ENCODE results near the gene WDCP.
"Not testable (repeated sequence)": the region's sequence is repeated elsewhere in the genome, so short reads cannot be mapped to it uniquely, and the experiment has no call there.

The WDCP gene

DNA sequence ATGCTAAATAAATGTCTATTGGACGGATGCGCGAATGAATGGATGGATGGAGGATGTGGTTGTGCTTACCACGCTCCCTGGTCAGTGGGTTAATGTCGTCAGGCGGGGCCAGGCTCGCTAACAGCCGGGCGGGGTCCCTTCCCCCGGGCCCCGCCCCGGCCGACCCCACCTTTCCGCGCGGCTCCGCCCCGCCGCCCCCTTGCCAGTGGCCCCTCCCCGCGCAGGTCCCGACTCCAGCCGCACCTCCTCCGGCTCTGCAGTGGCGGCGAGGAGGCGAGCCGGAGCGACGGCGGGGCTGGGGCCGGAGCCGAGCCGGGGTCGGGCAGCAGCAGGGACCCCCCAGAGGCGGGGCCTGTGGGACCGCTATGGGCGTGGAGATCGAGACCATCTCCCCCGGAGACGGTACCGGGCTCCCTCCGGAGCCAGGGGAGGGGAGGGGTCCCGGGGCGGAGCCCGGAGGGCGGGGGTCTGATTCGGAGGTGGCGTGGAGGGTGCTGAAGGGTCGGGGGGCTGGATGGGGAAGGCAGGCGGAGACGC, 2.4 kb upstream of the WDCP start, which contains the start of gene FKBP1B:
Gene FKBP1B, plus strand, starts transcription at position 257 of the 537 bp plus-strand sequence. Its CDS starts 109 bp downstream, at position 366.
- TF ChIP-seq, protein P1, sequence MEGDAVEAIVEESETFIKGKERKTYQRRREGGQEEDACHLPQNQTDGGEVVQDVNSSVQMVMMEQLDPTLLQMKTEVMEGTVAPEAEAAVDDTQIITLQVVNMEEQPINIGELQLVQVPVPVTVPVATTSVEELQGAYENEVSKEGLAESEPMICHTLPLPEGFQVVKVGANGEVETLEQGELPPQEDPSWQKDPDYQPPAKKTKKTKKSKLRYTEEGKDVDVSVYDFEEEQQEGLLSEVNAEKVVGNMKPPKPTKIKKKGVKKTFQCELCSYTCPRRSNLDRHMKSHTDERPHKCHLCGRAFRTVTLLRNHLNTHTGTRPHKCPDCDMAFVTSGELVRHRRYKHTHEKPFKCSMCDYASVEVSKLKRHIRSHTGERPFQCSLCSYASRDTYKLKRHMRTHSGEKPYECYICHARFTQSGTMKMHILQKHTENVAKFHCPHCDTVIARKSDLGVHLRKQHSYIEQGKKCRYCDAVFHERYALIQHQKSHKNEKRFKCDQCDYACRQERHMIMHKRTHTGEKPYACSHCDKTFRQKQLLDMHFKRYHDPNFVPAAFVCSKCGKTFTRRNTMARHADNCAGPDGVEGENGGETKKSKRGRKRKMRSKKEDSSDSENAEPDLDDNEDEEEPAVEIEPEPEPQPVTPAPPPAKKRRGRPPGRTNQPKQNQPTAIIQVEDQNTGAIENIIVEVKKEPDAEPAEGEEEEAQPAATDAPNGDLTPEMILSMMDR (IDR thresholded peaks at IDR 0.05; ENCODE audit: low read depth, low read length) = no peak

DNA sequence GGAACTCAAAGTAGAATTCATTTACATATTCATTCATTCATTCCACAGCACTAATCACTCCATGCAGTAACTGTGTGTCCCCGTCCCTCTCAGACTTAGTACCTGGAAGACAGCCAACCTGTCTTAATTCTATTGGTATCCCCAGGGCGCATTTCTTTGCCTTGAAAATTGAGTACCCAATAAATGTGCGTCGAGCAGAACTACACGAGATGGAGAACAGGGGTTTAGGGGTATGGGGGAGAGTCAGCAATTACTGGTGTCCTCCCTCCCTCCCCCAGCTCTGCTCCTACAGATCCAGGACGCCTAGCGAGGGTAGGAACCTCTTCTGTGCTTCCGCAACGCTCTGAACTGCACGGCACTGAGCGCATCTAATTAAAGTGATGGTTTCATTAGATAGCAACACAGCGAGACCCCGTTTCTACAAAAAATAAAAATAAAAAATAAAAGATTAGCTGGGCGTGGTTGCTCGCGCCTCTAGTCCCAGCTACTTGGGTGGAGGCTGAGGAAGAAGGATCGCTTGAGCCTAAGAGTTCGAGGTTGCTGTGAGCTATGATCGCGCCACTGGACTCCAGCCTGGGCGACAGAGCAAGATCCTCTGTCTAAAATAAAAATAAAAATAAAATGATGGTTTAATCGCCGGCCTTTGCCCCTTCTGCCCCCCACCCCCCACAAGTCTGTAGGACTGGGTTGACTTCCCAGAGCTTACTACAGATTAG, 1.7 kb upstream of the WDCP start:
- TF ChIP-seq, protein P1 (IDR thresholded peaks at IDR 0.05; ENCODE audit: low read depth, low read length) = no peak
- peak overlapping the region; percentile 68 for H3K4me3 ChIP-seq (ENCODE audit: low read depth, low read length)

More for the DNA sequence above, 2.4 kb upstream of the WDCP start, which contains the start of gene FKBP1B:
- H3K4me3 ChIP-seq (ENCODE audit: low read depth, low read length) = peak within 1 kb of the TSS; percentile 68

DNA sequence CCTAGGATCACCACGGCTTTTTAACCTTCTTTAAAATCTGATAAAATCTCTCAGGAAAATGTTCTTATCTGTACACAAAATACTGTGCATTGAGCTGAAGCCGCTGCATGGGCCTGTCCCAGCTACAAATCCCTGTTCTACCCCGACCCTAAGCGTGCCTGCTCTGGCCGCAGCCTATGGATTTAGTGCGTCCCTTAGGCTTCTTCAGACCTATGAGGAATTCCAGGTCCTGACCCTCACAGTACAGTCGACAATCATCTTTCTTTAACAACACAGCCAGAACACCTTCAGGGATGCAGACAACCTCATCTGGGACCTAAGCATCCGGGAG, 477 bp upstream of the WDCP start:
- no peak overlapping the region for H3K4me3 ChIP-seq (ENCODE audit: low read depth, low read length)
- TF ChIP-seq, protein P1 (IDR thresholded peaks at IDR 0.05; ENCODE audit: low read depth, low read length) = no peak

DNA sequence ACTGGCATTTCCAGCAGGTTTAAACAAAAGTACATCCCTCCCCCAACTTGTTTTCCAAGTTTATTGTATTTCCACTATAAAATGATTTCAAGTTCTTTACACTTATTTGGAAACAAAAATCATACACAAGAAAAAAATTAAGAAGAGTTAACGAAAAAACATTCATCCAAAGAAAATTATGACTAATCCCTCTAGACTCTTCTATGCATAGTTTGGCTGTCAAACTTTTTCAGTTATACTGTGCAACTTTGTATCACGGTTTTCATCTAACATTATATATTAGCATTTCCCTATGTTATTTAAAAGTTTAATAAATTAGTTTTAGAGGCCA, 627 bp downstream of the WDCP start:
- peak overlapping the region; percentile 84 for H3K4me3 ChIP-seq (ENCODE audit: low read depth, low read length)
- TF ChIP-seq, protein P1 (IDR thresholded peaks at IDR 0.05; ENCODE audit: low read depth, low read length) = no peak

DNA sequence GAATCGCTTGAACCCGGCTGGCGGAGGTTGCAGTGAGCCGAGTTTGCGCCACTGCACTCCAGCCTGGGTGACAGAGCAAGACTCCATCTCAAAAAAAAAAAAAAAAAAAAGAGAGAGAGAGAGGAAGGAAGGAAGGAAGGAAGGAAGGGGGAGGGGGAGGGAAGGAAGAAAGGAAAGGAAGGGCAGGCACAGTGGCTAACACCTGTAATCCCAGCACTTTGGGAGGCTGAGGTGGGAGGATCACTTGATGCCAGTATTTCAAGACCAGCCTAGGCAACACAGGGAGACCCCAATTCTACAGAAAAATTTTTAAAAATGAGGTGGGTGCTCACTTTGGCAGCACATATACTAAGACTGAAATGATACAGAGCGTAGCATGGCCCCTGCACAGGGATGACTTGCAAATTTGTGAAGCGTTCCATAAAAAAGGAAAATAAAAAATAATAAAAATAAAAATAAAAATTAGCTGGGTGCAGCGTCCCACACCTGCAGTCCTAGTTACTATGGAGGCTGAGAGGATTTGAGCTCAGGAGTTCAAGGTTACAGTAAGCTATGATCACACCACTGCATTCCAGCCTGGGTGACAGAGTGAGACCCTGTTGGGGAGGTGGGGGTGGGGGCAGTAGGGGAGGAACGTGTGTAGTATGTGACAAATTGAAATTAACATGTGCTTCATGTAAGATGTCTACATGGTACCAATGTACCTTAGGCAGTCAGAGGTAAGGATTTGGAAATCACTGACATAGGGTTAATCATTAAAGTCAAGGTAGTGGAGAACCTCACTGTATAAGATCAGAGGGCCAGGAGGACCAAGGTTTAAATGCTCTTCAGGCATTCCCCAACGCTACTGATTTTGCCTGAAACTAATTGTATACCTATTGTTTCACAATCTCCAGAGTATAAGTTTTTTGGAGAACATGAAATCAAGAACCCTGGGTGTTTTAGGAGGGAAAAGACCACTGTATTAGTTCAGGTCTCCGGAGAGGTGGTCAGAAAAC, 1.4 kb downstream of the WDCP start:
- H3K4me3 ChIP-seq (ENCODE audit: low read depth, low read length) = peak overlapping the region; percentile 84
- TF ChIP-seq, protein P1 (IDR thresholded peaks at IDR 0.05; ENCODE audit: low read depth, low read length) = no peak

DNA sequence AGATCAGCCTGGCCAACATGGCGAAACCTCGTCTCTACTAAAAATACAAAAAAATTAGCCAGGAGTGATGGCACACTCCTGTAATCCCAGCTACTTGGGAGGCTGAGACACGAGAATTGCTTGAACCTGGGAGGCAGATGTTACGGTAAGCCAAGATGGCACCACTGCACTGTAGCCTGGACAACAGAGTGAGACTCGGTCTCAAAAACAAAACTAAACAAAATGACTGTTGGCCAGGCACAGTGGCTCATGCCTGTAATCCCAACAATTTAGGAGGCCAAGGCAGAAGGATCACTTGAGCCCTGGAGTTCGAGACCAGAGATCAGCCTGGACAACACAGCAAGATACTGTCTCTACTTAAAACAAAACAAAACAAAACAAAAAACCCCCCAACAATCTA, 4.1 kb downstream of the WDCP start:
- H3K4me3 ChIP-seq (ENCODE audit: low read depth, low read length) = not testable (repeated sequence)

DNA sequence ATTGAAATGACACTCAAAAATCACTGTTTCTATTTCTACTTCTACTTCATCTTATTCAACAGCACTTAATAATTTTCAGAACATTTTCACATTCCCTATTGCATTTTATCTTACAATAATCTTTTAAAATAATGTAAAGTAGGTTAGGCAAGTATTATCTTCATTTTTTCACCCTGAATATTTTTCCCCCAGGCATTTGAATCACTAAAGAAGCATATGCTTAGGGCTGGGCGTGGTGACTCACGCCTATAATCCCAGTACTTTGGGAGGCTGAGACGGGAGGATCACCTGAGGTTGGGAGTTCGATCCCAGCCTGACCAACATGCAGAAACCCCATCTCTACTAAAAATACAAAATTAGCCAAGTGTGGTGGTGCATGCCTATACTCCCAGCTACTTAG, 6.7 kb downstream of the WDCP start:
- TF ChIP-seq, protein P1 (IDR thresholded peaks at IDR 0.05; ENCODE audit: low read depth, low read length) = no peak
- H3K4me3 ChIP-seq (ENCODE audit: low read depth, low read length) = no peak overlapping the region

Measured in WI38 (cell line).